GM23338 (cell line): Measurements from ENCODE around the gene TBX10. TPM values are rescaled to one million over a fixed set of nuclear protein-coding genes. Genes with fewer than 3 reads are reported as not detected.
A peak's percentile ranks its signal among the peaks of the same experiment; 100 is the strongest.

Experiments used
- ATAC-seq: fragments of 200-7000 bp; cut with Tn5 transposase; 3 replicates; pipeline ENCODE4 v1.9.1; 2020
- DNase-seq: peaks from one replicate; pipeline ENCODE4 v3.0.0-alpha.2; 2015; ENCODE audit warnings: low spot score
- H2AFZ ChIP-seq: fragments of 200-600 bp; sonication (generic); 2 replicates; pipeline ENCODE4 v1.8.0; 2016; ENCODE audit warnings: antibody characterized with exemption, mild to moderate bottlenecking, moderate library complexity
- H3F3A ChIP-seq: fragments of 200-600 bp; sonication (generic); replicated peaks from 2 replicates; pipeline ENCODE4 v1.8.0; 2017; ENCODE audit warnings: antibody characterized with exemption, mixed run types, low read depth
- H3K27ac ChIP-seq: fragments of 200-600 bp; sonication (generic); 2 replicates; pipeline ENCODE4 v1.6.1; 2016; ENCODE audit warnings: low read depth
- H3K27me3 ChIP-seq: fragments of 200-600 bp; sonication (generic); 2 replicates; pipeline ENCODE4 v1.8.0; 2016; ENCODE audit warnings: mild to moderate bottlenecking, mixed run types, moderate library complexity; ENCODE audit not compliant: insufficient read depth
- H3K36me3 ChIP-seq: fragments of 200-600 bp; sonication (generic); 2 replicates; pipeline ENCODE4 v1.8.0; 2016; ENCODE audit warnings: mild to moderate bottlenecking; ENCODE audit not compliant: insufficient read depth
- H3K4me1 ChIP-seq: fragments of 200-600 bp; sonication (generic); 2 replicates; pipeline ENCODE4 v1.8.0; 2016; ENCODE audit warnings: mild to moderate bottlenecking, moderate library complexity; ENCODE audit not compliant: insufficient read depth
- H3K4me2 ChIP-seq: fragments of 200-600 bp; sonication (generic); 2 replicates; pipeline ENCODE4 v1.7.1; 2017; ENCODE audit warnings: mixed run types
- H3K4me3 ChIP-seq: fragments of 200-600 bp; sonication (generic); 2 replicates; pipeline ENCODE4 v1.6.1; 2016; ENCODE audit warnings: mixed run types
- H3K79me2 ChIP-seq: fragments of 200-600 bp; sonication (generic); replicated peaks from 2 replicates; pipeline ENCODE4 v1.8.0; 2017; ENCODE audit warnings: mild to moderate bottlenecking; ENCODE audit not compliant: insufficient read depth
- H3K9me2 ChIP-seq: fragments of 200-600 bp; sonication (generic); 2 replicates; pipeline ENCODE4 v1.8.0; 2017; ENCODE audit not compliant: insufficient read depth
- H4K20me1 ChIP-seq: fragments of 200-600 bp; sonication (generic); replicated peaks from 2 replicates; pipeline ENCODE4 v1.8.0; 2017; ENCODE audit warnings: mild to moderate bottlenecking; ENCODE audit not compliant: insufficient read depth
- H3K27ac Mint-ChIP-seq: 2 replicates; pipeline ENCODE4 v1.8.0; 2020; ENCODE audit warnings: inconsistent platforms, mild to moderate bottlenecking, moderate library complexity, mixed read lengths
- H3K27me3 Mint-ChIP-seq: 3 replicates; pipeline ENCODE4 v1.8.0; 2022; ENCODE audit warnings: low read depth, mild to moderate bottlenecking, moderate library complexity, mixed read lengths, inconsistent platforms; ENCODE audit not compliant: insufficient read depth, poor library complexity
- H3K36me3 Mint-ChIP-seq: 3 replicates; pipeline ENCODE4 v1.8.0; 2021; ENCODE audit warnings: low read depth, mild to moderate bottlenecking, inconsistent platforms, moderate library complexity, mixed read lengths
- H3K4me1 Mint-ChIP-seq: 3 replicates; pipeline ENCODE4 v1.8.0; 2020; ENCODE audit warnings: mild to moderate bottlenecking, inconsistent platforms, mixed read lengths
- H3K4me3 Mint-ChIP-seq: 3 replicates; pipeline ENCODE4 v1.8.0; 2021; ENCODE audit warnings: moderate library complexity, mild to moderate bottlenecking, inconsistent platforms, mixed read lengths
- H3K9me3 Mint-ChIP-seq: 3 replicates; pipeline ENCODE4 v1.8.0; 2020; ENCODE audit warnings: moderate library complexity, mild to moderate bottlenecking, inconsistent platforms, mixed read lengths
- CREB1 ChIP-seq: fragments of 250-450 bp; sonication (Bioruptor Pico); IDR thresholded peaks from 2 replicates; pipeline ENCODE4 v1.5.0; 2020; ENCODE audit warnings: low read depth, mild to moderate bottlenecking, moderate library complexity
- CTCF ChIP-seq, 2 experiments: fragments of 200-600 bp in 1 of 2; sonication (generic) in 1 of 2; conservative IDR thresholded peaks; 2 replicates each; pipeline versions ENCODE4 v1.5.1 to v1.6.1; 2016 to 2017; ENCODE audit warnings: antibody characterized with exemption in 2 of 2, low read depth in 2 of 2, mild to moderate bottlenecking in 2 of 2, moderate library complexity in 1 of 2
- ETS1 ChIP-seq: IDR thresholded peaks from 2 replicates; pipeline ENCODE4 v1.6.1; 2016; ENCODE audit warnings: antibody characterized with exemption
- EZH2 ChIP-seq: fragments of 200-600 bp; sonication (generic); IDR thresholded peaks from one replicate; pipeline ENCODE4 v1.8.0; 2017; ENCODE audit warnings: antibody characterized with exemption, mild to moderate bottlenecking, low read depth; ENCODE audit not compliant: unreplicated experiment
- EZH2phosphoT487 ChIP-seq: fragments of 200-600 bp; sonication (generic); IDR thresholded peaks from one replicate; pipeline ENCODE4 v1.8.1; 2018; ENCODE audit warnings: antibody characterized with exemption; ENCODE audit not compliant: unreplicated experiment
- JUNB ChIP-seq: IDR thresholded peaks from one replicate; pipeline ENCODE4 v1.6.1; 2016; ENCODE audit warnings: antibody characterized with exemption; ENCODE audit not compliant: unreplicated experiment
- NANOG ChIP-seq: IDR thresholded peaks from 2 replicates; pipeline ENCODE4 v1.6.1; 2016; ENCODE audit warnings: antibody characterized with exemption, borderline replicate concordance
- POLR2AphosphoS5 ChIP-seq: IDR thresholded peaks from 2 replicates; pipeline ENCODE4 v1.6.1; 2016; ENCODE audit warnings: antibody characterized with exemption, low read depth
- REST ChIP-seq: IDR thresholded peaks from one replicate; pipeline ENCODE4 v1.6.1; 2018; ENCODE audit warnings: antibody characterized with exemption; ENCODE audit not compliant: unreplicated experiment
- STAT1 ChIP-seq: IDR thresholded peaks from one replicate; pipeline ENCODE4 v1.6.1; 2016; ENCODE audit warnings: antibody characterized with exemption; ENCODE audit not compliant: unreplicated experiment
- ZNF114 ChIP-seq: fragments of 250-450 bp; sonication (Bioruptor Pico); IDR thresholded peaks from 2 replicates; pipeline ENCODE4 v1.5.0; 2020; ENCODE audit warnings: mild to moderate bottlenecking, moderate library complexity
- ZNF331 ChIP-seq: fragments of 250-450 bp; sonication (Bioruptor Pico); IDR thresholded peaks from 2 replicates; pipeline ENCODE4 v1.5.0; 2020; ENCODE audit warnings: low read depth, mild to moderate bottlenecking, moderate library complexity
- ZNF462 ChIP-seq: fragments of 250-450 bp; sonication (Bioruptor Pico); IDR thresholded peaks from 2 replicates; pipeline ENCODE4 v1.5.0; 2020; ENCODE audit warnings: mild to moderate bottlenecking, moderate library complexity
- polyA plus RNA-seq: library from polyadenylated mRNA; unstranded; fragments of >200 nt; fragmentation: Nextera tagmentation; extraction: Ambion mirVana; gene quantifications from 2 replicates; pipeline ENCODE4 v1.2.1, GENCODE V29; 2016
- total RNA-seq: library from RNA; depleted of rRNA; stranded (reverse); fragments of >200 nt; shearing (Covaris generic); gene quantifications from 2 replicates; pipeline ENCODE4 v1.2.3, GENCODE V29; 2014

TBX10 gene
- total and polyA plus RNA-seq, 2 experiments from 2014 or later = 0.10 TPM; not detected in 1

- Mint-ChIP-seq H3K27ac (no peak overlapping the region; the same call in 1 of the 2 replicates), H3K27me3 (peaks cover 17% of the 10 kb centered on the region), H3K36me3 (peaks cover 12% of the 10 kb centered on the region), H3K9me3 (peaks cover 14% of the 10 kb centered on the region), H3K4me1 (peaks cover 12% of the 10 kb centered on the region), H3K4me3 (no peak overlapping the region)
- no peak overlapping the region for H3K27ac ChIP-seq
- H3K9me2 ChIP-seq = no peaks in the 10 kb centered on the region
- H3K4me2 ChIP-seq = no peak overlapping the region
- TF ChIP-seq ZNF114 (CRISPR knock-in tag) (no peak), POLR2AphosphoS5 (no peak), JUNB (no peak), REST (no peak), NANOG (no peak), EZH2 (no peak), ZNF462 (CRISPR knock-in tag) (no peak), EZH2phosphoT487 (no peak), ETS1 (no peak), CTCF (conservative IDR thresholded peaks at IDR 0.05; ENCODE audit: low read depth in 2 of 2) (no peak), ZNF331 (no peak), STAT1 (no peak), CREB1 (CRISPR knock-in tag) (no peak)
- peaks cover 4% of the 10 kb centered on the region for H3K4me1 ChIP-seq
- no peaks in the 10 kb centered on the region for H3K79me2 ChIP-seq
- no peak overlapping the region for H3K4me3 ChIP-seq
- H3K36me3 ChIP-seq = no peaks in the 10 kb centered on the region
- H4K20me1 ChIP-seq = peaks cover 2% of the 10 kb centered on the region; the same call in 1 of the 2 replicates
- no peak for DNase-seq
- peak; percentile 69 for ATAC-seq
- H2AFZ ChIP-seq = peak overlapping the region; percentile 38; the same call in 1 of the 2 replicates
- peaks cover 3% of the 10 kb centered on the region; the same call in 1 of the 2 replicates for H3F3A ChIP-seq
- no peaks in the 10 kb centered on the region for H3K27me3 ChIP-seq
Observed at GRCh38 chr11:67592880-67593564, 46.5 kb downstream of the TBX10 start.
